SU-DHL-6 (cell line): ENCODE data around the gene LGR4.

Source experiments
- EZH2phosphoT487 ChIP-seq: fragments of 200-600 bp; sonication (generic), shearing (Covaris generic); conservative IDR thresholded peaks from 2 replicates; pipeline ENCODE4 v1.6.1; 2018; ENCODE audit warnings: mild to moderate bottlenecking, antibody characterized with exemption, low read length, moderate library complexity, mixed read lengths
- TF ChIP-seq, protein P1 (sequence below): fragments of 200-600 bp; sonication (generic); IDR thresholded peaks from one replicate; pipeline ENCODE4 v1.5.1; 2017; ENCODE audit warnings: antibody characterized with exemption, mild to moderate bottlenecking, low read length, moderate library complexity; ENCODE audit not compliant: insufficient read depth, poor library complexity, severe bottlenecking

DNA sequence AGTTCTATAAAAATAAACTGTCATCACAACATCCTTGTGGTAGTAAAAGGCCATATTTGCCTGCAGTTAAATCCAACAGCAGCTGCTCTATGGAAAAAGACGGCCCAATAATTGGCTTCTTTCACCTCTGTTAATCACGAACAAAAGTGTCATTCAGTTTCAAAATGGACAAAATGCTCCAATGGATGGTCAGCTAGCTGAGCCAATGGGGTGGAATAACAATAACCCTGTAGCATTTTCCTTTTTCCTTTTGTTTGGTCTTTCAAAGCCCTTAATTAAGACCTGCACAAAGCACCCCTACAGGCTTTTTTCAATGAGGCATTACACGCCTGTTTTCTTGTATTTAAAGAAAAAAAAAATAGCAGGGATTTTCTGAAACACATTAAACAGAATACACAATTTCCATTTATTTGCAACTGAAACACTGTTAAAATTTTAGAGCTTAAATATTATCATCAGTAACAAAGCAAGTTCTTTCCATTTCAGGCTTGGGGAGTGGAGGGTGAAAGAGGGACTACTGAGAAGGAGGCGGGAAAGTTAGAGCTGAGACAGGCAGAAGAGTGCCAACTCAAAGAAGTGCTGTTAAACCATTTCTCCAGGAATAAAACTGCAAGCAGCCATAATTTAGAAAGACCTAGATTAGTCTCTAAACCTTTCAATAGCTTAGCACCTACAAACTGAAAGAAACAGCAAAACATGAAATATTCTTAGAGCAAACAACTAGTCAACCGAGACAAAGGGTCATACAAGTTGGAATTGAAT, 28.7 kb downstream of the LGR4 start:
- TF ChIP-seq, protein P1, sequence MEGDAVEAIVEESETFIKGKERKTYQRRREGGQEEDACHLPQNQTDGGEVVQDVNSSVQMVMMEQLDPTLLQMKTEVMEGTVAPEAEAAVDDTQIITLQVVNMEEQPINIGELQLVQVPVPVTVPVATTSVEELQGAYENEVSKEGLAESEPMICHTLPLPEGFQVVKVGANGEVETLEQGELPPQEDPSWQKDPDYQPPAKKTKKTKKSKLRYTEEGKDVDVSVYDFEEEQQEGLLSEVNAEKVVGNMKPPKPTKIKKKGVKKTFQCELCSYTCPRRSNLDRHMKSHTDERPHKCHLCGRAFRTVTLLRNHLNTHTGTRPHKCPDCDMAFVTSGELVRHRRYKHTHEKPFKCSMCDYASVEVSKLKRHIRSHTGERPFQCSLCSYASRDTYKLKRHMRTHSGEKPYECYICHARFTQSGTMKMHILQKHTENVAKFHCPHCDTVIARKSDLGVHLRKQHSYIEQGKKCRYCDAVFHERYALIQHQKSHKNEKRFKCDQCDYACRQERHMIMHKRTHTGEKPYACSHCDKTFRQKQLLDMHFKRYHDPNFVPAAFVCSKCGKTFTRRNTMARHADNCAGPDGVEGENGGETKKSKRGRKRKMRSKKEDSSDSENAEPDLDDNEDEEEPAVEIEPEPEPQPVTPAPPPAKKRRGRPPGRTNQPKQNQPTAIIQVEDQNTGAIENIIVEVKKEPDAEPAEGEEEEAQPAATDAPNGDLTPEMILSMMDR, result no peak
- TF ChIP-seq EZH2phosphoT487, result no peak
